ENCODE measurements around the gene PZP.
"Not testable (repeated sequence)": the region's sequence is repeated elsewhere in the genome, so short reads cannot be mapped to it uniquely, and the experiment has no call there.

Gene PZP

GRCh38 chr12:9255837-9256236 is 47.6 kb upstream of the PZP start:
- Histone ChIP-seq H2AFZ (ENCODE audit: low read length) (no peak overlapping the region), H3K9ac (ENCODE audit: low read depth, low read length, poor library complexity, severe bottlenecking) (no peak overlapping the region), H3K36me3 (ENCODE audit: insufficient read depth, low read length) (no peaks in the 10 kb centered on the region), H3K9me2 (replicated peaks; ENCODE audit: low read depth, low read length) (no peaks in the 10 kb centered on the region), H4K20me1 (ENCODE audit: insufficient read depth, low read length, poor library complexity, severe bottlenecking) (no peaks in the 10 kb centered on the region), H3F3A (ENCODE audit: low read depth) (no peaks in the 10 kb centered on the region), H3K4me3 (ENCODE audit: low read length, poor library complexity, severe bottlenecking) (no peak overlapping the region), H3K4me2 (ENCODE audit: low read depth, low read length, poor library complexity, severe bottlenecking) (no peak overlapping the region), H3K79me2 (ENCODE audit: insufficient read depth, low read length) (no peaks in the 10 kb centered on the region), H3K9me3 (ENCODE audit: insufficient read depth, low read depth, low read length) (no peaks in the 10 kb centered on the region), H3K4me1 (ENCODE audit: insufficient read depth, low read length, poor library complexity, severe bottlenecking) (no peaks in the 10 kb centered on the region), H3K27me3 (ENCODE audit: insufficient read depth, low read length, poor library complexity, severe bottlenecking) (no peaks in the 10 kb centered on the region)
- no peak for TF ChIP-seq EZH2phosphoT487 (IDR thresholded peaks at IDR 0.05; ENCODE audit: borderline replicate concordance)
- TF ChIP-seq, protein P1, sequence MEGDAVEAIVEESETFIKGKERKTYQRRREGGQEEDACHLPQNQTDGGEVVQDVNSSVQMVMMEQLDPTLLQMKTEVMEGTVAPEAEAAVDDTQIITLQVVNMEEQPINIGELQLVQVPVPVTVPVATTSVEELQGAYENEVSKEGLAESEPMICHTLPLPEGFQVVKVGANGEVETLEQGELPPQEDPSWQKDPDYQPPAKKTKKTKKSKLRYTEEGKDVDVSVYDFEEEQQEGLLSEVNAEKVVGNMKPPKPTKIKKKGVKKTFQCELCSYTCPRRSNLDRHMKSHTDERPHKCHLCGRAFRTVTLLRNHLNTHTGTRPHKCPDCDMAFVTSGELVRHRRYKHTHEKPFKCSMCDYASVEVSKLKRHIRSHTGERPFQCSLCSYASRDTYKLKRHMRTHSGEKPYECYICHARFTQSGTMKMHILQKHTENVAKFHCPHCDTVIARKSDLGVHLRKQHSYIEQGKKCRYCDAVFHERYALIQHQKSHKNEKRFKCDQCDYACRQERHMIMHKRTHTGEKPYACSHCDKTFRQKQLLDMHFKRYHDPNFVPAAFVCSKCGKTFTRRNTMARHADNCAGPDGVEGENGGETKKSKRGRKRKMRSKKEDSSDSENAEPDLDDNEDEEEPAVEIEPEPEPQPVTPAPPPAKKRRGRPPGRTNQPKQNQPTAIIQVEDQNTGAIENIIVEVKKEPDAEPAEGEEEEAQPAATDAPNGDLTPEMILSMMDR (conservative IDR thresholded peaks at IDR 0.05; ENCODE audit: low read length), result no peak

- H3K9me3 ChIP-seq (ENCODE audit: insufficient read depth, low read depth, low read length), result no peaks in the 10 kb centered on the region
- TF ChIP-seq, protein P1 (conservative IDR thresholded peaks at IDR 0.05; ENCODE audit: low read length), result no peak
- no peak for TF ChIP-seq EZH2phosphoT487 (IDR thresholded peaks at IDR 0.05; ENCODE audit: borderline replicate concordance)
- H3K9ac ChIP-seq (ENCODE audit: low read depth, low read length, poor library complexity, severe bottlenecking), result no peak overlapping the region
- no peak overlapping the region for H3K4me3 ChIP-seq (ENCODE audit: low read length, poor library complexity, severe bottlenecking)
- H3K79me2 ChIP-seq (ENCODE audit: insufficient read depth, low read length), result no peaks in the 10 kb centered on the region
- no peaks in the 10 kb centered on the region for H3K4me1 ChIP-seq (ENCODE audit: insufficient read depth, low read length, poor library complexity, severe bottlenecking)
- H3F3A ChIP-seq (ENCODE audit: low read depth), result no peaks in the 10 kb centered on the region
- H3K36me3 ChIP-seq (ENCODE audit: insufficient read depth, low read length), result no peaks in the 10 kb centered on the region
- no peaks in the 10 kb centered on the region for H3K9me2 ChIP-seq (replicated peaks; ENCODE audit: low read depth, low read length)
- H2AFZ ChIP-seq (ENCODE audit: low read length), result no peak overlapping the region
- H3K4me2 ChIP-seq (ENCODE audit: low read depth, low read length, poor library complexity, severe bottlenecking), result no peak overlapping the region
- no peaks in the 10 kb centered on the region for H4K20me1 ChIP-seq (ENCODE audit: insufficient read depth, low read length, poor library complexity, severe bottlenecking)
- H3K27me3 ChIP-seq (ENCODE audit: insufficient read depth, low read length, poor library complexity, severe bottlenecking), result no peaks in the 10 kb centered on the region
Measured at GRCh38 chr12:9253464-9253863, 45.3 kb upstream of the PZP start.

DNA sequence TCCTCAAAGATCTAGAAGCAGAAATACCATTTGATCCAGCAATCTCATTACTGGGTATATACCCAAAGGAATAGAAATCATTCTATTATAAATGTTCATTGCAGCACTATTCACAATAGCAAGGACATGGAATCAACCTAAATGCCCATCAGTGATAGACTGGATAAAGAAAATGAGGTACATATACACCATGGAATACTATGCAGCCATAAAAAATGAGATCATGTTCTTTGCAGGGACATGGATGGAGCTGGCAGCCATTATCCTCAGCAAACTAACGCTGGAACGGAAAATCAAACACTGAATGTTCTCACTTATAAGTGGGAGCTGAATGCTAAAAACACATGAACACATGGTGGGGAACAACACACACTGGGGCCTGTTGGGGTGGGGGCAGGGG is 44.6 kb upstream of the PZP start:
- not testable (repeated sequence) for H2AFZ ChIP-seq (ENCODE audit: low read length); H3K27me3 ChIP-seq (ENCODE audit: insufficient read depth, low read length, poor library complexity, severe bottlenecking); H3K4me2 ChIP-seq (ENCODE audit: low read depth, low read length, poor library complexity, severe bottlenecking)

GRCh38 chr12:9252256-9252655 is 44.1 kb upstream of the PZP start:
- TF ChIP-seq, protein P1 (conservative IDR thresholded peaks at IDR 0.05; ENCODE audit: low read length), result no peak
- H3K4me1 ChIP-seq (ENCODE audit: insufficient read depth, low read length, poor library complexity, severe bottlenecking), result no peaks in the 10 kb centered on the region
- H3K9me3 ChIP-seq (ENCODE audit: insufficient read depth, low read depth, low read length), result no peaks in the 10 kb centered on the region
- H3K9ac ChIP-seq (ENCODE audit: low read depth, low read length, poor library complexity, severe bottlenecking), result no peak overlapping the region
- no peaks in the 10 kb centered on the region for H3F3A ChIP-seq (ENCODE audit: low read depth)
- no peak overlapping the region for H3K4me2 ChIP-seq (ENCODE audit: low read depth, low read length, poor library complexity, severe bottlenecking)
- no peaks in the 10 kb centered on the region for H4K20me1 ChIP-seq (ENCODE audit: insufficient read depth, low read length, poor library complexity, severe bottlenecking)
- H3K4me3 ChIP-seq (ENCODE audit: low read length, poor library complexity, severe bottlenecking), result no peak overlapping the region
- H3K9me2 ChIP-seq (replicated peaks; ENCODE audit: low read depth, low read length), result no peaks in the 10 kb centered on the region
- no peaks in the 10 kb centered on the region for H3K27me3 ChIP-seq (ENCODE audit: insufficient read depth, low read length, poor library complexity, severe bottlenecking)
- H3K79me2 ChIP-seq (ENCODE audit: insufficient read depth, low read length), result no peaks in the 10 kb centered on the region
- H3K36me3 ChIP-seq (ENCODE audit: insufficient read depth, low read length), result no peaks in the 10 kb centered on the region
- no peak overlapping the region for H2AFZ ChIP-seq (ENCODE audit: low read length)

More for the DNA sequence above, 44.6 kb upstream of the PZP start:
- H3K4me1 ChIP-seq (ENCODE audit: insufficient read depth, low read length, poor library complexity, severe bottlenecking); H3F3A ChIP-seq (ENCODE audit: low read depth); H3K9me2 ChIP-seq (replicated peaks; ENCODE audit: low read depth, low read length); H3K36me3 ChIP-seq (ENCODE audit: insufficient read depth, low read length); H3K9ac ChIP-seq (ENCODE audit: low read depth, low read length, poor library complexity, severe bottlenecking); H3K4me3 ChIP-seq (ENCODE audit: low read length, poor library complexity, severe bottlenecking); H3K79me2 ChIP-seq (ENCODE audit: insufficient read depth, low read length); H3K9me3 ChIP-seq (ENCODE audit: insufficient read depth, low read depth, low read length); H4K20me1 ChIP-seq (ENCODE audit: insufficient read depth, low read length, poor library complexity, severe bottlenecking): not testable (repeated sequence)
